Measurements from ENCODE around the gene PLCE1. TPM values are rescaled to one million over a fixed set of nuclear protein-coding genes. Genes with fewer than 3 reads are reported as not detected.
A peak's percentile ranks its signal among the peaks of the same experiment; 100 is the strongest.

The PLCE1 gene
- total RNA-seq, 1 donor from 2014 or later: 7.4 TPM

DNA sequence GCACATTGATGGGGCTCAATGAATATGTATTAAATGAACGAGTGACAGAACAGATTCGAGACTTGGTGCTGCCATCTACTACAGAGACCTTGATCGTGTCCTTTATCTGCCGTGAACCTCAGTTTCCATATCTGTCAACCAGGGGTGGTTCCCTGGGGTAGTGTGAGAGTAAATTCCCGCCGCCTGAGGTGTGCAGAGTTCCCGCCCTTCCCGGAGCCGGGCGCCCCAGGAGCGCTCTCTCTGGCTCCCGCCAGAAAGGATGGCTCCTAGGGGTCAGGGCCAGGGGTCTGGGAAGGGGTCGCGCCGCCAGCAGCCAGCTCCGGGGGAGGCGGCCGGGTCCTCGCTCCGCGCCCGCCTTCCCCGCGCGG lies 333 bp upstream of the PLCE1 start:
- no peaks in the 10 kb centered on the region for H3K27me3 Mint-ChIP-seq (ENCODE audit: unreplicated experiment)
- DNase-seq (ENCODE audit: extremely low spot score, unreplicated experiment): no peak
- peaks cover 5% of the 10 kb centered on the region for H3K36me3 Mint-ChIP-seq (ENCODE audit: unreplicated experiment)
- H3K27ac Mint-ChIP-seq (ENCODE audit: unreplicated experiment): peak overlapping the region; percentile 68
- peak overlapping the region; percentile 66 for H3K4me3 Mint-ChIP-seq (ENCODE audit: unreplicated experiment)
- TF ChIP-seq, protein P1, sequence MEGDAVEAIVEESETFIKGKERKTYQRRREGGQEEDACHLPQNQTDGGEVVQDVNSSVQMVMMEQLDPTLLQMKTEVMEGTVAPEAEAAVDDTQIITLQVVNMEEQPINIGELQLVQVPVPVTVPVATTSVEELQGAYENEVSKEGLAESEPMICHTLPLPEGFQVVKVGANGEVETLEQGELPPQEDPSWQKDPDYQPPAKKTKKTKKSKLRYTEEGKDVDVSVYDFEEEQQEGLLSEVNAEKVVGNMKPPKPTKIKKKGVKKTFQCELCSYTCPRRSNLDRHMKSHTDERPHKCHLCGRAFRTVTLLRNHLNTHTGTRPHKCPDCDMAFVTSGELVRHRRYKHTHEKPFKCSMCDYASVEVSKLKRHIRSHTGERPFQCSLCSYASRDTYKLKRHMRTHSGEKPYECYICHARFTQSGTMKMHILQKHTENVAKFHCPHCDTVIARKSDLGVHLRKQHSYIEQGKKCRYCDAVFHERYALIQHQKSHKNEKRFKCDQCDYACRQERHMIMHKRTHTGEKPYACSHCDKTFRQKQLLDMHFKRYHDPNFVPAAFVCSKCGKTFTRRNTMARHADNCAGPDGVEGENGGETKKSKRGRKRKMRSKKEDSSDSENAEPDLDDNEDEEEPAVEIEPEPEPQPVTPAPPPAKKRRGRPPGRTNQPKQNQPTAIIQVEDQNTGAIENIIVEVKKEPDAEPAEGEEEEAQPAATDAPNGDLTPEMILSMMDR (IDR thresholded peaks at IDR 0.05): no peak
- peaks cover 48% of the 10 kb centered on the region for H3K4me1 Mint-ChIP-seq (ENCODE audit: unreplicated experiment)
- H3K9me3 Mint-ChIP-seq (ENCODE audit: unreplicated experiment): no peaks in the 10 kb centered on the region

DNA sequence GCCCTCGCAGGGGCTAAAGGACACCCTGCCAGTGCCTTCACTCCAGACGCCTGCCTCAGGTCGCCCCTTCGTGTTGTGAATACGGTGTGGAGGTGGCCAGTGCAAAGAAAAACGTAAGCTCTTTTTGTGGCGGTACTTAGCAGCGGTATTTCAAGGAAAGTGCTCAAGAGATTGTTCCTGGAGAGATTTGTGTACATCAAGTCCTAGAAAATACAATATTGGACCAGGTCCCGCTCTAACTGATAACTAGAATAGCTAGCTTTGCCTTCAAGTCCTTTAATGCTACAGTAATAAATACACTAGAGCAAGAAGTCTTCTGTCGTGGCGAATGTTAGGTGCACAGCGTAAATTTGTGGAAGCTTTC lies 689 bp downstream of the PLCE1 start:
- DNase-seq (ENCODE audit: extremely low spot score, unreplicated experiment): no peak
- TF ChIP-seq, protein P1 (IDR thresholded peaks at IDR 0.05): no peak
- Mint-ChIP-seq H3K4me3 (ENCODE audit: unreplicated experiment) (peak overlapping the region; percentile 74), H3K27ac (ENCODE audit: unreplicated experiment) (no peak overlapping the region), H3K36me3 (ENCODE audit: unreplicated experiment) (peaks cover 5% of the 10 kb centered on the region), H3K9me3 (ENCODE audit: unreplicated experiment) (no peaks in the 10 kb centered on the region), H3K4me1 (ENCODE audit: unreplicated experiment) (peaks cover 48% of the 10 kb centered on the region), H3K27me3 (ENCODE audit: unreplicated experiment) (no peaks in the 10 kb centered on the region)

DNA sequence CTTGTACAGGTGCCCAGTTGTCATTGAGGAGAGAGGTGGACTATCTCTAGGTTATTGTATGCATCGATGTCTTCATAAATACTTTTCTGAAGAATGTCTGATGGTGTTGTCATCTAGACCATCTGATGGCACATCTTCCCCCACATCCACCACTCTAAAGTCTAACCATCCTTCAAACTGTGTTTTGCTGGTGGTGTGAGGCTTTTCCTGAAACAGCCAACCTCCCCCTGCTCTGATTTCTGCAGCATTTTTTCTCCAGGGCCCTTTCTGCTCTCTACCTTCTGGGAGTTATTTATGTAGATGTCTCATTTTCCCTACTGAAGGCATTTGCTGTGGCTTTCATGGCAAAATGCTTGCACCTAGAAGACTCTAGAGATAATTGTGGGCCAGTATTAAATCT lies 1.5 kb downstream of the PLCE1 start:
- Mint-ChIP-seq H3K36me3 (ENCODE audit: unreplicated experiment) (peaks cover 9% of the 10 kb centered on the region), H3K27me3 (ENCODE audit: unreplicated experiment) (no peaks in the 10 kb centered on the region), H3K27ac (ENCODE audit: unreplicated experiment) (no peak overlapping the region), H3K4me1 (ENCODE audit: unreplicated experiment) (peaks cover 48% of the 10 kb centered on the region), H3K9me3 (ENCODE audit: unreplicated experiment) (no peaks in the 10 kb centered on the region), H3K4me3 (ENCODE audit: unreplicated experiment) (peak overlapping the region; percentile 74)
- TF ChIP-seq, protein P1 (IDR thresholded peaks at IDR 0.05): no peak
- no peak for DNase-seq (ENCODE audit: extremely low spot score, unreplicated experiment)

DNA sequence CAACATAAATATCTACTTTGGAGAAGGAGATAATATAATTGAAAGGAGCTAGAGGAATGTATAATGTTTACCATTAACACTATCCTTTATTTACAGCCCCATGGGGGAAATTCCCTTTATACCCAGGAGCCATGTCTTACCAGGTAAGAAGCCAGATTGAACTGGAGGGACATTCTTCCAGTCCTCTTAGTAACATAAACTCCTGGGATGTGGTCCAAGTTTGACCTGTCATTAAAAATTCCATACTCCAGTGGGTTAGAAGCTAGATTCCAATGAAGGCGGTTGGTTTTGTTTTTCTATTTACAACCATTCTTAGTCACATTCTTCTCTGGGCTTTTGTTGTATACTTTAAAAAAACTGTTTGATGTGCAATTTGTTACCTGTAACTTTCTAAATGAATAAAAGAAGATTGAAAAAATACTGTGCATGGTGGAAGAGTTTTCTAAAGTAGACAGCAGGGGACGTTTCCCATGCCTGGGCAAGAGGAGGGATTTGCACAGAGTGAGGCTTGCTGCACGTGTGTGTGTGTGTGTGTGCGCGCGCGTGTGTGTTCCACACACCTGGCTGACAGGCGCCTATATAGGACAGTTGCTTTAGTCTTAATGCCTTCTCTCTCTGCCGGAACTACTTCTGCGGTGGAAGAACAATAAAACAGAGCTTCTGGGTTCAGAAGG lies 2.0 kb downstream of the PLCE1 start:
- H3K4me3 Mint-ChIP-seq (ENCODE audit: unreplicated experiment): peak overlapping the region; percentile 74
- H3K36me3 Mint-ChIP-seq (ENCODE audit: unreplicated experiment): peaks cover 9% of the 10 kb centered on the region
- DNase-seq (ENCODE audit: extremely low spot score, unreplicated experiment): no peak
- H3K4me1 Mint-ChIP-seq (ENCODE audit: unreplicated experiment): peaks cover 46% of the 10 kb centered on the region
- no peak overlapping the region for H3K27ac Mint-ChIP-seq (ENCODE audit: unreplicated experiment)
- H3K9me3 Mint-ChIP-seq (ENCODE audit: unreplicated experiment): no peaks in the 10 kb centered on the region
- TF ChIP-seq, protein P1 (IDR thresholded peaks at IDR 0.05): no peak
- H3K27me3 Mint-ChIP-seq (ENCODE audit: unreplicated experiment): no peaks in the 10 kb centered on the region

DNA sequence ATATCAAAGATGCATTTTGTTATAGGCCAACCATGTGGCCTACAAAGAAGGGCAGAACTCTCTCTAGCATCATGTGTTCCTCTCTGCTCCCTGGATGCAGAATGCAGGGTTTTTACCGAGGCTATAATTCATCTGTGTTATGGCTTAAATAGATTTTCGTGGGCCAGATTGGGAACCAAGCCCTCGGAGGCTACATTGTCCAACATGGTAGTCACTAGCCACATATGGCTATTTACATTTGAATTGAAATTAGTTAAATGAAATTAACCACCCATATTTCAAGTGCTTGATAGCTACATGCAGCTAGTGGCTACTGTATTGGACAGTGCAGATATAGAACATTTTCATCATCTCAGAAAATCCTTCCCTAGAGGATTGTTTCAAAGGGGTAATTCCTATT lies 2.8 kb downstream of the PLCE1 start:
- no peaks in the 10 kb centered on the region for H3K27me3 Mint-ChIP-seq (ENCODE audit: unreplicated experiment)
- H3K4me1 Mint-ChIP-seq (ENCODE audit: unreplicated experiment): peaks cover 38% of the 10 kb centered on the region

More for the DNA sequence above, 2.8 kb downstream of the PLCE1 start:
- H3K4me3 Mint-ChIP-seq (ENCODE audit: unreplicated experiment): no peak overlapping the region
- TF ChIP-seq, protein P1 (IDR thresholded peaks at IDR 0.05): no peak
- DNase-seq (ENCODE audit: extremely low spot score, unreplicated experiment): no peak
- H3K36me3 Mint-ChIP-seq (ENCODE audit: unreplicated experiment): peaks cover 9% of the 10 kb centered on the region
- H3K9me3 Mint-ChIP-seq (ENCODE audit: unreplicated experiment): no peaks in the 10 kb centered on the region
- H3K27ac Mint-ChIP-seq (ENCODE audit: unreplicated experiment): no peak overlapping the region

Data from osteocyte (in vitro differentiated cells).